ENCODE measurements around the gene MARK2. TPM values are rescaled to one million over a fixed set of nuclear protein-coding genes. Genes with fewer than 3 reads are reported as not detected.

The MARK2 gene
- total and polyA plus RNA-seq, 7 donors, result 14.3 to 49.3 (median 24.6) TPM

DNA sequence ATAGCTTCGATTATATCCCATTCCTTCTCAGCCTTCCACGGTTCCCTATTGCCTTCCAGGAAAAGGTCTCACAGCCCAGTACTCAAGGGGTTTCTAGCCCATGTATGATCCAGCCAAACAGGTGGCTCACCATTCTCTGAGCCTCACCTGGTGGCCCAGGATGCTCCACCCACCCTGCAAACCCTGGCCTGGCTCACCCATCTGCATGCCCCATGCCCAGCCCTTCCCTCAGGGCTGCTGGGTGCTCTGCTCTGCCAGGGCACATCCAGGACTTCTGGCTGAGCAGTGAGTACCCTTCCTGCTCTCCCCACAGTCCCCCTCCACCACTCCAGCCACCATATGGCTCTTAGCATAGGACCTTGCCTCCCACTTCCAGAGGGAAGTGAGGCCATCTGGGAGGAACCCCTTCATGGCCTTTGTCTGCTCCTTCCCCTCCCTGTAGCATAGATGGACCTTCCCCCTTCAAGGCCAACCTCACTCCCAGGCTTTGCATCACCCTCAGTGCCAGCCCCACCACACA, 83.8 kb downstream of the MARK2 start:
- DNase-seq, result no peak
- intact Hi-C loops (cut with DNase I), result no loop called here
- no peaks in the 10 kb centered on the region for H3K36me3 ChIP-seq
- 65 to 79% methylated on average over 2 of the region's 2 CpGs for WGBS, 2 donors
- no peaks in the 10 kb centered on the region for H3K27me3 ChIP-seq
- H3K4me1 ChIP-seq, result peaks cover 0 to 33% (median 31%) of the 10 kb centered on the region in 4 donors
- no peak overlapping the region for H3K4me3 ChIP-seq
- H3K9me3 ChIP-seq, result no peaks in the 10 kb centered on the region
- TF ChIP-seq EP300 (IDR thresholded peaks at IDR 0.05) (no peak), POLR2A (IDR thresholded peaks at IDR 0.05) (no peak), POLR2AphosphoS5 (IDR thresholded peaks at IDR 0.05) (no peak)
- TF ChIP-seq, protein P1, sequence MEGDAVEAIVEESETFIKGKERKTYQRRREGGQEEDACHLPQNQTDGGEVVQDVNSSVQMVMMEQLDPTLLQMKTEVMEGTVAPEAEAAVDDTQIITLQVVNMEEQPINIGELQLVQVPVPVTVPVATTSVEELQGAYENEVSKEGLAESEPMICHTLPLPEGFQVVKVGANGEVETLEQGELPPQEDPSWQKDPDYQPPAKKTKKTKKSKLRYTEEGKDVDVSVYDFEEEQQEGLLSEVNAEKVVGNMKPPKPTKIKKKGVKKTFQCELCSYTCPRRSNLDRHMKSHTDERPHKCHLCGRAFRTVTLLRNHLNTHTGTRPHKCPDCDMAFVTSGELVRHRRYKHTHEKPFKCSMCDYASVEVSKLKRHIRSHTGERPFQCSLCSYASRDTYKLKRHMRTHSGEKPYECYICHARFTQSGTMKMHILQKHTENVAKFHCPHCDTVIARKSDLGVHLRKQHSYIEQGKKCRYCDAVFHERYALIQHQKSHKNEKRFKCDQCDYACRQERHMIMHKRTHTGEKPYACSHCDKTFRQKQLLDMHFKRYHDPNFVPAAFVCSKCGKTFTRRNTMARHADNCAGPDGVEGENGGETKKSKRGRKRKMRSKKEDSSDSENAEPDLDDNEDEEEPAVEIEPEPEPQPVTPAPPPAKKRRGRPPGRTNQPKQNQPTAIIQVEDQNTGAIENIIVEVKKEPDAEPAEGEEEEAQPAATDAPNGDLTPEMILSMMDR (IDR thresholded peaks at IDR 0.05), result no peak
- no peak overlapping the region for H3K27ac ChIP-seq

DNA sequence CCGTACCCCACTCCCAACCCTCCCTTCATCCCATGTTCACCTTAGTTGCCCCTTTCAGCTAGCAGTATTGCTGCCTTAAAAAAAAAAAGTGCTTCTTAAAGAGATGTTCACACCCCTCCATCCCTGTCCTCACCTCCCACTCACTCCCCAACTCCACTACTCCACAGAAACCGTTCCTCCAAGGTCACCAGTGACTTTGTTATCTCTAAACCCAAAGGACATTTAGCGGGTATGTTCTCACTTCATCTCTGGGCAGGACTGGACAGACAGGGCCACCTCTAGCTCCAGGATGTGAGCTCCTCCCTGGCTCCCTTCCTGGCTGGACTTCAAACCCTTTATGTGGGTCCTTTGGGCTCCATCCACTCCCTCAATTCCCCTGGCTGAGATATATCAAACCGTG, 84.4 kb downstream of the MARK2 start:
- TF ChIP-seq POLR2AphosphoS5 (IDR thresholded peaks at IDR 0.05) (no peak), POLR2A (IDR thresholded peaks at IDR 0.05) (no peak), EP300 (IDR thresholded peaks at IDR 0.05) (no peak)
- TF ChIP-seq, protein P1 (IDR thresholded peaks at IDR 0.05), result no peak
- H3K4me3 ChIP-seq, result no peak overlapping the region
- intact Hi-C loops (cut with DNase I), result no loop called here
- H3K27ac ChIP-seq, result no peak overlapping the region
- 43 to 72% methylated on average over 4 of the region's 4 CpGs for WGBS, 2 donors
- peaks cover 0 to 28% (median 25%) of the 10 kb centered on the region in 4 donors for H3K4me1 ChIP-seq
- no peak for DNase-seq
- no peaks in the 10 kb centered on the region for H3K27me3 ChIP-seq
- H3K36me3 ChIP-seq, result no peaks in the 10 kb centered on the region
- H3K9me3 ChIP-seq, result no peaks in the 10 kb centered on the region

DNA sequence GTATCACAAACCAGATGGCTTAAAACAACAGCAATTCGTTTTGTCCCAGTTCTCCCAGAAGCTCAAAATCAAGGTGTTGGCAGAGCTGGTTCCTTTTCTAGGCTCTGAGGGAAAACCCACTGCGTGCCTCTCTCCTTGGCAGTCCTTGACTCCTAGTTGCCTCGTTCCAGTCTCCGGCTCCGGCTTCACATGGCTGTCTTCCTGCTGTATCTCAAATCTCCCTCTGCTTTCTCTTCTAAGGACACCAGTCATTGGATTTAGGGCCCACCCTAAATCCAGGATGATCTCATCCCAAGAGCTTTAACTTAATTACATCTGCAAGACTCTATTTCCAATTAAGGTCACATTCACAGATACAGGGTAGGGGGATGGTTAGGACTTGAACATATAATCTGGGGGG, 90.7 kb downstream of the MARK2 start:
- no peak for TF ChIP-seq EP300 (IDR thresholded peaks at IDR 0.05)
- no peak for TF ChIP-seq POLR2AphosphoS5 (IDR thresholded peaks at IDR 0.05)
- TF ChIP-seq POLR2A (IDR thresholded peaks at IDR 0.05), result no peak
- TF ChIP-seq, protein P1 (IDR thresholded peaks at IDR 0.05), result no peak
- intact Hi-C loops (cut with DNase I), result no loop called here

DNA sequence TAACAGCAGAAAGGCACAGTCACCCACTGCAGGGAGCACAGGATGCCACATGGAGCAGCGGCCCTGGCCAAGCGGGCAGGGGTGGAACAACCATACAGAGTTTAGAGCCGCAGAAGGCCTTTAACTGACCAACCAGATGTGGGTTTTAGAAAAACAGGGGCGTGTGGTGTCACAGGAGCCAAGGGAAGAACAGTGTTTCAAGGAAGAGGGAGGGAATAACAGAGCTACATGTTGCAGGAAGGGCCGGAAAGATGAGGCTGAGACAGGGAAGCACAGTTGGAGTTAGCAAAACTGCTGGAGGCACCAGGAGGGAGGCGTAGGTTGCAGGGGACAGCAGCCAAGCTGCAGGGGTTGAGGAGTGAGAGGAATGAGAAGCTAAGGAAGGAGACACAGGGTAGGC, 92.1 kb downstream of the MARK2 start:
- no peak for DNase-seq
- Histone ChIP-seq H3K4me3 (no peak overlapping the region), H3K27me3 (no peaks in the 10 kb centered on the region), H3K4me1 (no peaks in the 10 kb centered on the region), H3K27ac (no peak overlapping the region), H3K36me3 (no peaks in the 10 kb centered on the region), H3K9me3 (no peaks in the 10 kb centered on the region)
- no peak for TF ChIP-seq POLR2AphosphoS5 (IDR thresholded peaks at IDR 0.05)
- TF ChIP-seq, protein P1 (IDR thresholded peaks at IDR 0.05), result no peak
- TF ChIP-seq POLR2A (IDR thresholded peaks at IDR 0.05), result no peak
- no peak for TF ChIP-seq EP300 (IDR thresholded peaks at IDR 0.05)
- intact Hi-C loops (cut with DNase I), result no loop called here
- 71 to 77% methylated on average over 6 of the region's 6 CpGs for WGBS, 2 donors

More for the DNA sequence above, 90.7 kb downstream of the MARK2 start:
- no peak overlapping the region for H3K27ac ChIP-seq
- DNase-seq, result no peak
- no peaks in the 10 kb centered on the region for H3K4me1 ChIP-seq
- no peak overlapping the region for H3K4me3 ChIP-seq
- H3K36me3 ChIP-seq, result no peaks in the 10 kb centered on the region
- WGBS, 2 donors, result 89 to 92% methylated on average over 5 of the region's 5 CpGs
- no peaks in the 10 kb centered on the region for H3K27me3 ChIP-seq
- H3K9me3 ChIP-seq, result no peaks in the 10 kb centered on the region

DNA sequence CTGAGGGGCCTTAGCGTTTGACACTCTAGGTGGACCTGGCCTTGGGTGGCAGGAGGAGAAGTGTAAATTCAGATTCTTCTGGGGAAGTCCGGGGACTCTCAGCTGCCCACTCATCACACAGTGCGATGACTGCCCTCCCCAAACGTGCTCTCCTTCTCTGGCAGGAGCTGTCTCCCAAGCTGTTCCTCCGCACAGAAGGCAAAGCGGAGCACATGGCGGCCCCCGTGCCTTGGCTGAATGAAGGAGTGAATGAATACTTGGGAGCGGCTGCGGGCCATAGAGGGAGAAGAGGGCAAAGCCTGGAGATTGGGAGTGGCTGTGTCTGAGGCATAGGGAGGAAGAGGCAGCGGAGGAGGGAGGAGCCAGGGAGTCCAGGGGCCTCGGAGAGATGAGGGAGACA, 93.0 kb downstream of the MARK2 start:
- Histone ChIP-seq H3K27ac (no peak overlapping the region), H3K4me3 (no peak overlapping the region), H3K36me3 (no peaks in the 10 kb centered on the region), H3K27me3 (no peaks in the 10 kb centered on the region), H3K9me3 (no peaks in the 10 kb centered on the region), H3K4me1 (no peaks in the 10 kb centered on the region)
- no peak for DNase-seq
- 84 to 85% methylated on average over 12 of the region's 12 CpGs for WGBS, 2 donors
- intact Hi-C loops (cut with DNase I), result no loop called here
- TF ChIP-seq, protein P1 (IDR thresholded peaks at IDR 0.05), result no peak
- TF ChIP-seq POLR2AphosphoS5 (IDR thresholded peaks at IDR 0.05) (no peak), POLR2A (IDR thresholded peaks at IDR 0.05) (no peak), EP300 (IDR thresholded peaks at IDR 0.05) (no peak)

Measured in sigmoid colon (tissue), 7 donors.